Esophagus squamous epithelium (tissue), 5 donors: Measurements from ENCODE around the gene CGB5. TPM values are rescaled to one million over a fixed set of nuclear protein-coding genes. Genes with fewer than 3 reads are reported as not detected.
A peak's percentile ranks its signal among the peaks of the same experiment; 100 is the strongest.
"Not testable (repeated sequence)": the region's sequence is repeated elsewhere in the genome, so short reads cannot be mapped to it uniquely, and the experiment has no call there.

Source experiments
- DNase-seq: peaks from one replicate; lab custom pipeline; 2025; lab: John Stamatoyannopoulos, UW
- H3K27ac ChIP-seq, 4 donors: fragments of 200-600 bp; sonication (generic); one replicate each; pipeline ENCODE4 v1.5.1; 2016 to 2019; ENCODE audit warnings: mild to moderate bottlenecking in 1 of 4
- H3K27me3 ChIP-seq, 4 donors: fragments of 200-600 bp; sonication (generic); 1 replicate in 3 of 4; 2 replicates in 1 of 4; pipeline versions ENCODE4 v1.5.1 to v1.6.0; 2017 to 2021; ENCODE audit warnings: antibody characterized with exemption in 1 of 4
- H3K36me3 ChIP-seq, 3 donors: fragments of 200-600 bp; sonication (generic); one replicate each; pipeline ENCODE4 v1.5.1; 2016 to 2019
- H3K4me1 ChIP-seq, 3 donors: fragments of 200-600 bp; sonication (generic); one replicate each; pipeline ENCODE4 v1.5.1; 2017 to 2019
- H3K4me3 ChIP-seq, 4 donors: fragments of 200-600 bp; sonication (generic); 1 replicate in 3 of 4; 2 replicates in 1 of 4; pipeline ENCODE4 v1.5.1; 2016 to 2019; ENCODE audit warnings: mild to moderate bottlenecking in 2 of 4, moderate library complexity in 1 of 4
- H3K9me3 ChIP-seq, 3 donors: fragments of 200-600 bp; sonication (generic); one replicate each; pipeline ENCODE4 v1.5.1; 2016 to 2019
- CTCF ChIP-seq, 6 experiments: fragments of 450-650 bp in 4 of 6; fragments of 200-600 bp in 2 of 6; sonication (generic) in 2 of 6; IDR thresholded peaks; one replicate each; pipeline ENCODE4 v1.5.1; 2016 to 2019; ENCODE audit warnings: antibody characterized with exemption in 6 of 6, mild to moderate bottlenecking in 4 of 6, moderate library complexity in 4 of 6
- POLR2A ChIP-seq, 4 donors: fragments of 450-650 bp; IDR thresholded peaks; one replicate each; pipeline ENCODE4 v1.6.1; 2017; ENCODE audit warnings: antibody characterized with exemption in 4 of 4, mild to moderate bottlenecking in 4 of 4, moderate library complexity in 3 of 4
- WGBS, 2 donors: methylation state at CpG; one replicate each; pipeline ENCODE4 v1.1.5; 2018; 5-methylcytosine and 5-hydroxymethylcytosine counted together
- intact Hi-C: fragments of 100-400 bp; cut with DNase I; formaldehyde crosslinking; loops from one replicate; pipeline ENCODE4 v1.15.0; 2022
- total RNA-seq, 4 donors: library from RNA; depleted of rRNA; stranded (reverse); fragments of >200 nt; gene quantifications; one replicate each; pipeline ENCODE4 v1.1.0, GENCODE V29; 2016
- donor health status: DM: yes; HTN: yes; CAD: no.

Gene CGB5
- 1 to 10 TPM in 1 of 4 donors, not detected in 3; 2.4 TPM for total RNA-seq

- DNase-seq, intact Hi-C loops, H3K9me3 ChIP-seq, H3K36me3 ChIP-seq, H3K27me3 ChIP-seq, H3K4me1 ChIP-seq, H3K27ac ChIP-seq, H3K4me3 ChIP-seq: not testable (repeated sequence)
- 100% methylated on average over 1 to 2 of the region's 15 CpGs for WGBS, 2 donors
Observed at GRCh38 chr19:49043548-49043947, at the start of gene CGB5. TSS of gene CGB5 (plus strand) at chr19:49043848. CDS start at chr19:49044210, 362 bp downstream.

GRCh38 chr19:48994035-48994386, 49.6 kb upstream of the CGB5 start:
- Histone ChIP-seq H3K9me3 (no peaks in the 10 kb centered on the region), H3K27ac (peak overlapping the region; percentile 90 to 97 (median 97)), H3K4me1 (peaks cover 31 to 51% (median 32%) of the 10 kb centered on the region in 3 donors), H3K36me3 (peaks cover 0 to 24% (median 2%) of the 10 kb centered on the region in 3 donors), H3K27me3 (no peaks in the 10 kb centered on the region), H3K4me3 (peak overlapping the region; percentile 53 to 83 (median 78))
- intact Hi-C loops, result no loop called here
- 0 to 1% methylated on average over 5 to 11 of the region's 13 CpGs for WGBS, 2 donors
- no peak for TF ChIP-seq POLR2A (IDR thresholded peaks at IDR 0.05)
- no peak for TF ChIP-seq CTCF (IDR thresholded peaks at IDR 0.05)
- DNase-seq, result no peak

GRCh38 chr19:48997972-48998371, 45.7 kb upstream of the CGB5 start:
- Histone ChIP-seq H3K4me1 (peaks cover 9 to 25% (median 11%) of the 10 kb centered on the region in 3 donors), H3K36me3 (peaks cover under 1 to 35% (median 1%) of the 10 kb centered on the region in 3 donors), H3K27me3 (no peaks in the 10 kb centered on the region), H3K27ac (no peak overlapping the region), H3K9me3 (no peaks in the 10 kb centered on the region), H3K4me3 (no peak overlapping the region)
- DNase-seq, result no peak
- intact Hi-C loops, result no loop called here
- TF ChIP-seq CTCF (IDR thresholded peaks at IDR 0.05) (peak in 5 of 6 experiments; percentile 18 to 51 (median 30)), POLR2A (IDR thresholded peaks at IDR 0.05) (no peak)
- WGBS, 2 donors, result 30 to 85% methylated on average over 2 to 4 of the region's 5 CpGs

GRCh38 chr19:48999481-49000325, 43.9 kb upstream of the CGB5 start:
- no peak for DNase-seq
- H3K27me3 ChIP-seq, result no peaks in the 10 kb centered on the region
- H3K36me3 ChIP-seq, result peaks cover 12 to 53% (median 18%) of the 10 kb centered on the region in 3 donors
- WGBS, 2 donors, result 55 to 58% methylated on average over 12 to 15 of the region's 16 CpGs
- no peak for TF ChIP-seq POLR2A (IDR thresholded peaks at IDR 0.05)
- TF ChIP-seq CTCF (IDR thresholded peaks at IDR 0.05), result peak; percentile 24 to 68 (median 55)
- no peak overlapping the region for H3K4me3 ChIP-seq
- no peaks in the 10 kb centered on the region for H3K9me3 ChIP-seq
- H3K4me1 ChIP-seq, result peaks cover under 1 to 16% (median 4%) of the 10 kb centered on the region in 3 donors
- intact Hi-C loops, result no loop called here
- H3K27ac ChIP-seq, result no peak overlapping the region

- intact Hi-C loops, result no loop called here
- 95 to 97% methylated on average over 14 to 15 of the region's 15 CpGs for WGBS, 2 donors
- Histone ChIP-seq H3K4me1 (peaks cover 0 to 6% (median 0%) of the 10 kb centered on the region in 3 donors), H3K4me3 (no peak overlapping the region), H3K27me3 (no peaks in the 10 kb centered on the region), H3K27ac (no peak overlapping the region), H3K9me3 (no peaks in the 10 kb centered on the region), H3K36me3 (peaks cover 27 to 95% (median 36%) of the 10 kb centered on the region in 3 donors)
- TF ChIP-seq POLR2A (IDR thresholded peaks at IDR 0.05), result no peak
- TF ChIP-seq CTCF (IDR thresholded peaks at IDR 0.05), result no peak
- DNase-seq, result no peak
Observed at GRCh38 chr19:49004133-49004532, 39.5 kb upstream of the CGB5 start.
